AG09309 (cell line): ENCODE results near the gene KHK.

Experiments
- DNase-seq: peaks from one replicate; pipeline ENCODE4 v3.0.0-alpha.2; 2010; ENCODE audit warnings: low read depth
- H3K4me3 ChIP-seq: 2 replicates; pipeline ENCODE4 v1.5.1; 2011; ENCODE audit warnings: mild to moderate bottlenecking, low read depth, low read length, moderate library complexity; ENCODE audit not compliant: control insufficient read depth
- TF ChIP-seq, protein P1 (sequence below): IDR thresholded peaks from 2 replicates; pipeline ENCODE4 v1.5.1; 2011; ENCODE audit warnings: mild to moderate bottlenecking, low read depth, low read length, inconsistent platforms; ENCODE audit not compliant: insufficient read depth, control insufficient read depth; ENCODE audit errors: missing control alignments

The KHK gene

DNA sequence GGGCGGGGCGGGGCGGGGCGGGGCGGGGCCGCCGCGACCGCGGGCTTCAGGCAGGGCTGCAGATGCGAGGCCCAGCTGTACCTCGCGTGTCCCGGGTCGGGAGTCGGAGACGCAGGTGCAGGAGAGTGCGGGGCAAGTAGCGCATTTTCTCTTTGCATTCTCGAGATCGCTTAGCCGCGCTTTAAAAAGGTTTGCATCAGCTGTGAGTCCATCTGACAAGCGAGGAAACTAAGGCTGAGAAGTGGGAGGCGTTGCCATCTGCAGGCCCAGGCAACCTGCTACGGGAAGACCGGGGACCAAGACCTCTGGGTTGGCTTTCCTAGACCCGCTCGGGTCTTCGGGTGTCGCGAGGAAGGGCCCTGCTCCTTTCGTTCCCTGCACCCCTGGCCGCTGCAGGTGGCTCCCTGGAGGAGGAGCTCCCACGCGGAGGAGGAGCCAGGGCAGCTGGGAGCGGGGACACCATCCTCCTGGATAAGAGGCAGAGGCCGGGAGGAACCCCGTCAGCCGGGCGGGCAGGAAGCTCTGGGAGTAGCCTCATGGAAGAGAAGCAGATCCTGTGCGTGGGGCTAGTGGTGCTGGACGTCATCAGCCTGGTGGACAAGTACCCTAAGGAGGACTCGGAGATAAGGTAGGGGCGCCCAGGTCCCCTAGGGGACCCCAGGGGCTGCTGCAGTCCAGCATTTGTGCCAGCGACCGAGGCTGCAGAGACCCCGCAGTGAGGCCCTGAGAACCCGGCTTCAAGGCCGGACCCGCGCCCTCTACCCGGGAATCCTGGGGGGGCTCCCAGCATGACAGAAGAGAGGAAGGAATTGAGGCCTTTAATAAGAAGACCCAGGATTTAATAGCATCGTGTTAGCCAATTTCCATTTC is at the start of gene KHK:
KHK (plus strand) TSS at position 49 of the 870 bp plus-strand sequence; CDS start at position 537, 488 bp downstream.
- TF ChIP-seq, protein P1, sequence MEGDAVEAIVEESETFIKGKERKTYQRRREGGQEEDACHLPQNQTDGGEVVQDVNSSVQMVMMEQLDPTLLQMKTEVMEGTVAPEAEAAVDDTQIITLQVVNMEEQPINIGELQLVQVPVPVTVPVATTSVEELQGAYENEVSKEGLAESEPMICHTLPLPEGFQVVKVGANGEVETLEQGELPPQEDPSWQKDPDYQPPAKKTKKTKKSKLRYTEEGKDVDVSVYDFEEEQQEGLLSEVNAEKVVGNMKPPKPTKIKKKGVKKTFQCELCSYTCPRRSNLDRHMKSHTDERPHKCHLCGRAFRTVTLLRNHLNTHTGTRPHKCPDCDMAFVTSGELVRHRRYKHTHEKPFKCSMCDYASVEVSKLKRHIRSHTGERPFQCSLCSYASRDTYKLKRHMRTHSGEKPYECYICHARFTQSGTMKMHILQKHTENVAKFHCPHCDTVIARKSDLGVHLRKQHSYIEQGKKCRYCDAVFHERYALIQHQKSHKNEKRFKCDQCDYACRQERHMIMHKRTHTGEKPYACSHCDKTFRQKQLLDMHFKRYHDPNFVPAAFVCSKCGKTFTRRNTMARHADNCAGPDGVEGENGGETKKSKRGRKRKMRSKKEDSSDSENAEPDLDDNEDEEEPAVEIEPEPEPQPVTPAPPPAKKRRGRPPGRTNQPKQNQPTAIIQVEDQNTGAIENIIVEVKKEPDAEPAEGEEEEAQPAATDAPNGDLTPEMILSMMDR = no peak
- DNase-seq = no peak

DNA sequence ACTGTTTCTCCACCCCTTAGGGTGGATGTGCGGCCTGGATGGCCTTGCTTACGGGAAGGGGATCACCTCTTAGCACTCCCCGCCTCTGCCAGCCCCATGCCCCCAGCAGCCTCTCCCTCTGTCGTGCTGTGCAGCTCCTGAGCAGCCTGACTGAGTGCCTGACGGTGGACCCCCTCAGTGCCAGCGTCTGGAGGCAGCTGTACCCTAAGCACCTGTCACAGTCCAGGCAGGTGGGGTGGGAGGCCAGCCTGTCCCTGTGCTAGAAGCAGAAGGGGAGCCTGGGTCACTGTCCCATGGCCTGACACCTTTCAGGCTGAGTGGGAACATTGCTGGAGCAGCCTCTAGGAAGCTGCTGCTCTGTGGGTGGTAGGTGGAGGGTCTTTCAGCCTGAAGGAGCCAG is 48.6 kb upstream of the KHK start:
- TF ChIP-seq, protein P1 = no peak
- DNase-seq = no peak
- H3K4me3 ChIP-seq = no peak overlapping the region

More for the DNA sequence above, at the start of gene KHK:
- peak within 1 kb of the TSS; percentile 53 for H3K4me3 ChIP-seq

DNA sequence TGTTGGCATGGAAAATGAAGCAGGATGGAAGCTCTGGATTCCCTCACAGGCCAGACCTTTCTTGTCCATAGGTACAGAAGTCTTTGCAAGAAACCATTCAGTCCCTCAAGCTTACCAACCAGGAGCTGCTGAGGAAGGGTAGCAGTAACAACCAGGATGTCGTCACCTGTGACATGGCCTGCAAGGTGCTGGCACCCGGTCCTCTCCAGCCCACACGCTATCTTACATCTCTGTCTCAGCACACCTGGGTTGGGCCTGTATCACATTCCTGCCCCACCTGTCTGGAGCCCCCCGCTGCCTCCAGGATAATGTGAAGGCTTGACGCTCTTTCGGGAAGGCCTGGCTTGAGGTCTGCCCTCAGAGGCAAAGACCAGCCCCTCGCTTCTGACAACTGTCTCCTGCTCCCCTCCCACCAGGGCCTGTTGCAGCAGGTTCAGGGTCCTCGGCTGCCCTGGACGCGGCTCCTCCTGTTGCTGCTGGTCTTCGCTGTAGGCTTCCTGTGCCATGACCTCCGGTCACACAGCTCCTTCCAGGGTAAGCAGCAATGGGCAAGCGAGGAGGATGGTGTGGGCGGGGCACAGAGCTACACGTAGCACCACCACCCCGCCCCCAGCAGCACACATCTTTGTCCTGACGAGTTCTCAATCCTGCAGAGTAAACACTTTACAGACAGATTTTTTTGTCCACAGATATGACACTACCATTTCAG is 47.8 kb upstream of the KHK start:
- no peak for DNase-seq
- H3K4me3 ChIP-seq = no peak overlapping the region
- TF ChIP-seq, protein P1 = no peak

DNA sequence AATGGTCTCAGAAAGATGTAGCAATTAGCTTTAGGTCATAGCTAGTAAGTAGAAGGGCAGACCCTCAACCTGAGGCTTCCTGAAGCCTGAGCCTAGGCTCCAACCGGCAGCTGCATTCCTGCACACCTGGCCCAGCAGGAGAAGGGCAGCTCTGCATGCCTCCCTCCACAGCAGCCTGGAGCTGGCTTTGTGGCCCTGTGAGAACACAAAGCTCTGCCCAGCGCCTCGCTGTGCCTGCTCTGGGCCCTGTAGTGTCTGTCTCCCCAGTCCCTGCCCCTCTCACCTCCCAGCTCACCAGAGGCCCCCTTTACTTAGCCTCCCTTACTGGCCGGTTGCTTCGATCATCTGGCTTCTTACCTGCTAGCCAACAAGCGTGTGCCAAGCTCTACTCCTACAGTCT is 47.1 kb upstream of the KHK start:
- no peak for DNase-seq
- TF ChIP-seq, protein P1 = no peak
- H3K4me3 ChIP-seq = no peak overlapping the region

DNA sequence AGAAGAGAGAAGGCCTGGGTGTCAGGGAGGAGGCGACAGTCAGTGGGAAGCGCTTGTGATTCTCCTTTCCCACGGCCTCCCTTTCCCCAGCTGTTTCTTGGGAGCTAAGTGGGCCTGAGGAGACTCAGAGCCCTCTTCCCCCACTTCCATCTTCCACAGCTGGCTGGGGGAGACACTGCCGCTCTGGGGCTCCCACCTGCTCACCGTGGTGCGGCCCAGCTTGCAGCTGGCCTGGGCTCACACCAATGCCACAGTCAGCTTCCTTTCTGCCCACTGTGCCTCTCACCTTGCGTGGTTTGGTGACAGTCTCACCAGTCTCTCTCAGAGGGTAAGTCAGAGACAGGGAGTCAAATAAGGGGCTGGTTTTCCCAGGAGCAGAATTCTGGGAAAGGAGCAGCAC is 46.7 kb upstream of the KHK start:
- TF ChIP-seq, protein P1 = no peak
- DNase-seq = no peak
- no peak overlapping the region for H3K4me3 ChIP-seq

DNA sequence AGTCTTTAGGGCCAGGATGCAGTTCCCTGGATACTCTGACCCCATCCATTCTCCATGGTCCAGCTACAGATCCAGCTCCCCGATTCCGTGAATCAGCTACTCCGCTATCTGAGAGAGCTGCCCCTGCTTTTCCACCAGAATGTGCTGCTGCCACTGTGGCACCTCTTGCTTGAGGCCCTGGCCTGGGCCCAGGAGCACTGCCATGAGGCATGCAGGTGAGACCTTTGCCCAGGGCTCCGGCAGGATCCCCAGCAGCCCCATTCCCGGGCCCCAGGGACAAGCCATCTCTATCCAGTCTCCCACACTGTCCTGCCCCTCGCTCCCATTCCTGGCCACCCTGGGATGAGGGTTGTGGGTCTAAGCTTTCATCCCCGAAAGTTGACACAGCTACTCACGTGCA is 46.3 kb upstream of the KHK start:
- TF ChIP-seq, protein P1 = no peak
- H3K4me3 ChIP-seq = no peak overlapping the region
- DNase-seq = no peak
